IMR-90 (cell line): Measurements from ENCODE around the gene PTGDR2. TPM values are rescaled to one million over a fixed set of nuclear protein-coding genes. Genes with fewer than 3 reads are reported as not detected.

Experiments
- ATAC-seq: fragments of 200-7000 bp; cut with Tn5 transposase; 2 replicates; pipeline ENCODE4 v1.9.1; 2020; ENCODE audit warnings: low read depth, mild to moderate bottlenecking, moderate library complexity
- BruUV-seq: library from RNA; stranded (reverse); fragments of 400-500 nt; replicated peaks from 2 replicates; lab custom pipeline; 2021; lab: Mats Ljungman, UMichigan
- CTCF ChIA-PET: fragments of 300-600 bp; formaldehyde crosslinking; extraction: SDS; loops from one replicate; lab custom pipeline; 2021; ENCODE audit warnings: antibody characterized with exemption; lab: Yijun Ruan, JAX
- POLR2A ChIA-PET: fragments of 300-600 bp; sonication (Branson Sonifier 250); formaldehyde crosslinking; loops from one replicate; lab custom pipeline; 2022; ENCODE audit warnings: antibody characterized with exemption; ENCODE audit not compliant: unreplicated experiment; lab: Charles Lee
- DNase-seq: peaks from one replicate; pipeline ENCODE4 v3.0.0; 2013
- H2AFZ ChIP-seq: replicated peaks from 2 replicates; pipeline ENCODE3; 2013; ENCODE audit warnings: low read length, mild to moderate bottlenecking; ENCODE audit not compliant: poor library complexity
- H2AK5ac ChIP-seq: 2 replicates; pipeline ENCODE4 v1.6.1; 2013; ENCODE audit warnings: low read depth, low read length, inconsistent platforms
- H2AK9ac ChIP-seq: replicated peaks from 2 replicates; pipeline ENCODE3; 2013; ENCODE audit warnings: mild to moderate bottlenecking, low read depth, low read length, moderate library complexity; ENCODE audit not compliant: poor library complexity
- H2BK120ac ChIP-seq: 2 replicates; pipeline ENCODE4 v1.6.1; 2013; ENCODE audit warnings: low read depth, low read length, inconsistent platforms
- H2BK15ac ChIP-seq: 3 replicates; pipeline ENCODE4 v1.6.1; 2013; ENCODE audit warnings: low read depth, low read length, inconsistent platforms
- H2BK20ac ChIP-seq: 2 replicates; pipeline ENCODE4 v1.6.1; 2013; ENCODE audit warnings: low read depth, mild to moderate bottlenecking, inconsistent platforms, low read length, moderate library complexity
- H2BK5ac ChIP-seq: 2 replicates; pipeline ENCODE4 v1.6.1; 2013; ENCODE audit warnings: mild to moderate bottlenecking, low read depth, low read length, inconsistent platforms; ENCODE audit not compliant: poor library complexity, severe bottlenecking
- H3K14ac ChIP-seq: replicated peaks from 2 replicates; pipeline ENCODE4 v1.6.1; 2013; ENCODE audit warnings: low read depth, low read length, inconsistent platforms
- H3K18ac ChIP-seq: 2 replicates; pipeline ENCODE4 v1.6.1; 2013; ENCODE audit warnings: low read depth, low read length, control low read depth
- H3K23ac ChIP-seq: 2 replicates; pipeline ENCODE4 v1.6.1; 2013; ENCODE audit warnings: low read depth, low read length, inconsistent platforms
- H3K27ac ChIP-seq: 2 replicates; pipeline ENCODE4 v1.5.1; 2013; ENCODE audit warnings: mild to moderate bottlenecking, control low read depth, low read length; ENCODE audit not compliant: insufficient read depth
- H3K27me3 ChIP-seq: 2 replicates; pipeline ENCODE4 v1.6.1; 2013; ENCODE audit warnings: low read length; ENCODE audit not compliant: control insufficient read depth, insufficient read depth
- H3K36me3 ChIP-seq: 2 replicates; pipeline ENCODE4 v1.6.1; 2013; ENCODE audit warnings: low read length, mixed read lengths; ENCODE audit not compliant: control insufficient read depth, insufficient read depth
- H3K4ac ChIP-seq: 2 replicates; pipeline ENCODE4 v1.6.1; 2013; ENCODE audit warnings: low read depth, low read length, inconsistent platforms
- H3K4me1 ChIP-seq: 2 replicates; pipeline ENCODE4 v1.6.1; 2013; ENCODE audit warnings: low read length, mixed read lengths; ENCODE audit not compliant: control insufficient read depth, insufficient read depth
- H3K4me2 ChIP-seq: 2 replicates; pipeline ENCODE4 v1.6.1; 2013; ENCODE audit warnings: low read depth, mild to moderate bottlenecking, control low read depth, low read length, moderate library complexity
- H3K4me3 ChIP-seq: 2 replicates; pipeline ENCODE4 v1.5.1; 2013; ENCODE audit warnings: low read depth, mild to moderate bottlenecking, control low read depth, low read length, moderate library complexity; ENCODE audit not compliant: insufficient read depth
- H3K56ac ChIP-seq: 2 replicates; pipeline ENCODE4 v1.6.1; 2013; ENCODE audit warnings: low read length, inconsistent platforms; ENCODE audit not compliant: insufficient read depth; ENCODE audit errors: extremely low read depth
- H3K79me1 ChIP-seq, 2 experiments: 2 replicates each; pipeline ENCODE4 v1.6.1; 2013; ENCODE audit warnings: low read length in 2 of 2, inconsistent platforms in 1 of 2, low read depth in 1 of 2
- H3K9ac ChIP-seq: 2 replicates; pipeline ENCODE4 v1.6.1; 2013; ENCODE audit warnings: low read depth, low read length, control low read depth
- H3K9me1 ChIP-seq: 2 replicates; pipeline ENCODE4 v1.6.1; 2013; ENCODE audit warnings: low read length, inconsistent platforms; ENCODE audit not compliant: insufficient read depth
- H3K9me3 ChIP-seq: 2 replicates; pipeline ENCODE4 v1.6.1; 2013; ENCODE audit warnings: low read length; ENCODE audit not compliant: control insufficient read depth, insufficient read depth
- H4K20me1 ChIP-seq: 2 replicates; pipeline ENCODE4 v1.6.1; 2013; ENCODE audit warnings: low read length, inconsistent platforms; ENCODE audit not compliant: insufficient read depth
- H4K5ac ChIP-seq: 2 replicates; pipeline ENCODE4 v1.6.1; 2013; ENCODE audit warnings: mild to moderate bottlenecking, low read depth, low read length, control low read depth
- H4K8ac ChIP-seq, 2 experiments: 2 replicates each; pipeline ENCODE4 v1.6.1; 2013; ENCODE audit warnings: low read depth in 2 of 2, low read length in 2 of 2, control low read depth in 1 of 2, inconsistent platforms in 1 of 2
- H4K91ac ChIP-seq: 2 replicates; pipeline ENCODE4 v1.6.1; 2013; ENCODE audit warnings: low read depth, low read length, inconsistent platforms; ENCODE audit not compliant: insufficient read depth
- BHLHE40 ChIP-seq: fragments of 150-350 bp; IDR thresholded peaks from 2 replicates; pipeline ENCODE4 v1.6.1; 2016; ENCODE audit warnings: mild to moderate bottlenecking, low read depth, low read length
- CEBPB ChIP-seq: IDR thresholded peaks from 2 replicates; pipeline ENCODE4 v1.6.1; 2012; ENCODE audit warnings: low read depth, low read length, improper control_type of control experiment
- CHD1 ChIP-seq: IDR thresholded peaks from 2 replicates; pipeline ENCODE4 v1.6.1; 2012; ENCODE audit warnings: low read depth, low read length, improper control_type of control experiment
- FOS ChIP-seq: fragments of 150-350 bp; IDR thresholded peaks from 2 replicates; pipeline ENCODE4 v1.6.1; 2016; ENCODE audit warnings: low read depth, low read length
- MAFK ChIP-seq: IDR thresholded peaks from 2 replicates; pipeline ENCODE4 v1.6.1; 2012; ENCODE audit warnings: low read depth, low read length, improper control_type of control experiment
- MAZ ChIP-seq: IDR thresholded peaks from 2 replicates; pipeline ENCODE4 v1.6.1; 2012; ENCODE audit warnings: low read depth, mild to moderate bottlenecking, low read length, improper control_type of control experiment, moderate library complexity, borderline replicate concordance
- MXI1 ChIP-seq: IDR thresholded peaks from 2 replicates; pipeline ENCODE4 v1.6.1; 2012; ENCODE audit warnings: low read depth, mild to moderate bottlenecking, low read length, moderate library complexity, borderline replicate concordance
- NFE2L2 ChIP-seq: fragments of 150-350 bp; IDR thresholded peaks from 2 replicates; pipeline ENCODE4 v1.6.1; 2016; ENCODE audit warnings: low read depth, mild to moderate bottlenecking, low read length
- RCOR1 ChIP-seq: IDR thresholded peaks from 2 replicates; pipeline ENCODE4 v1.6.1; 2012; ENCODE audit warnings: mild to moderate bottlenecking, low read length, improper control_type of control experiment; ENCODE audit not compliant: insufficient replicate concordance
- RFX5 ChIP-seq: IDR thresholded peaks from 2 replicates; pipeline ENCODE4 v1.8.0; 2012; ENCODE audit warnings: low read depth, mild to moderate bottlenecking, low read length, moderate library complexity
- SMC3 ChIP-seq: fragments of 150-350 bp; IDR thresholded peaks from 2 replicates; pipeline ENCODE4 v1.6.1; 2016; ENCODE audit warnings: low read depth, mild to moderate bottlenecking, antibody characterized with exemption, low read length, moderate library complexity
- WGBS, 2 experiments: methylation state at CpG; one replicate each; pipeline versions ENCODE4 v1.1.5 to v1.1.7; 2013; ENCODE audit warnings: missing lambda C conversion rate in 2 of 2; ENCODE audit not compliant: insufficient read length in 1 of 2; ENCODE audit errors: extremely low coverage in 2 of 2; 5-methylcytosine and 5-hydroxymethylcytosine counted together
- dilution Hi-C: fragments of 300-500 bp; cut with HindIII; formaldehyde crosslinking; loops from one replicate; pipeline ENCODE4 v1.14.3; 2018; ENCODE audit warnings: low sequenced_read_pairs; ENCODE audit not compliant: unreplicated experiment
- in situ Hi-C: fragments of 300-500 bp; cut with MboI; formaldehyde crosslinking; loops from 3 replicates; pipeline ENCODE4 v1.14.3; 2019; ENCODE audit warnings: low sequenced_read_pairs, inconsistent platforms, mixed read lengths
- intact Hi-C: fragments of 100-400 bp; cut with micrococcal nuclease; formaldehyde crosslinking; loops from 2 replicates; pipeline ENCODE4 v1.10.0; 2022
- polyA plus RNA-seq, 3 experiments: library from polyadenylated mRNA; depleted of rRNA; stranded (reverse); fragments of >200 nt; gene quantifications; 2 replicates each; pipeline ENCODE4 v1.2.3, GENCODE V29; 2012; ENCODE audit warnings: low replicate concordance in 1 of 3
- total RNA-seq: library from RNA; depleted of rRNA; stranded (reverse); fragments of >200 nt; gene quantifications from 2 replicates; pipeline ENCODE4 v1.2.3, GENCODE V29; 2012
- TF ChIP-seq, protein P1 (sequence below): fragments of 150-350 bp; IDR thresholded peaks from 2 replicates; pipeline ENCODE4 v1.6.1; 2017; ENCODE audit warnings: mild to moderate bottlenecking, antibody characterized with exemption, low read length, low read depth
- TF ChIP-seq, protein P2 (sequence below): conservative IDR thresholded peaks from 2 replicates; pipeline ENCODE4 v1.5.1; 2012; ENCODE audit warnings: mild to moderate bottlenecking, low read depth, low read length, improper control_type of control experiment

Gene PTGDR2
- total and polyA plus RNA-seq, 2 of the 4 experiments (the other 2 are of a cell fraction), result under 0.01 to 0.12 TPM

DNA sequence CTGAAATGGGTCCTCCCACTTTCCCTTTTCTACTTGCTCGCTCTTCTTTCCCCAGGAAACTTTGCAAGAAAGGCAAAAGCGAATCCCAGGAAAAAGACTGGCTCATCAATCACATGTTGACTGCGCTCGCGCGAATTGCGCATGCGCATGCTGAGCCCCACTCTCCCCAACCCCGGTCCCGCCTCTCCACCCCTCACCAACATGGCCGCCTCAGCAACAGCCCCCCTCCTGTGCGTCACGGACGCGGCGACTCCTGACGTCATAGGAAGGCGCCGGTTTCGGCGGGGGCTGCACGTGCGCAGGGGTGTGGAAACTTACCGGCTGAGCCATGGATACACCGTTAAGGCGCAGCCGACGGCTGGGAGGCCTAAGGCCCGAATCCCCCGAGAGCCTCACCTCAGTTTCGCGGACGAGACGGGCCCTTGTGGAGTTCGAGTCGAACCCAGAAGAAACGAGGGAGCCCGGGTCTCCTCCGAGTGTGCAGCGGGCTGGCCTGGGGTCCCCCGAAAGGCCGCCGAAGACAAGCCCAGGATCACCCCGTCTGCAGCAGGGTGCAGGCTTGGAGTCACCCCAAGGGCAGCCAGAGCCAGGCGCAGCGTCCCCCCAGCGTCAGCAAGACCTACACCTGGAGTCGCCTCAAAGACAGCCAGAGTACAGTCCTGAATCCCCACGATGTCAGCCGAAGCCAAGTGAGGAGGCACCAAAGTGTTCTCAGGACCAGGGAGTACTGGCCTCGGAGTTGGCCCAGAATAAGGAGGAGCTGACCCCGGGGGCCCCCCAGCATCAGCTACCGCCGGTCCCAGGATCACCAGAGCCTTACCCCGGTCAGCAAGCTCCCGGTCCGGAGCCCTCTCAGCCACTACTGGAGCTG, 13.7 kb downstream of the PTGDR2 start, which contains the start of gene CCDC86:
Gene CCDC86, plus strand, starts transcription at position 317 of the 871 bp plus-strand sequence. Its CDS starts 12 bp downstream, at position 329.
- Histone ChIP-seq H3K4me2 (peak within 1 kb of the TSS; percentile 75), H3K79me1 (peaks cover 19 to 48% of the 10 kb centered on the region in 2 experiments), H3K14ac (peak within 1 kb of the TSS; percentile 53), H3K27me3 (peaks cover 9% of the 10 kb centered on the region), H3K4me1 (peaks cover 25% of the 10 kb centered on the region), H3K4me3 (peak within 1 kb of the TSS; percentile 69), H2BK20ac (peak within 1 kb of the TSS; percentile 23; the same call in 1 of the 2 replicates), H3K56ac (peak within 1 kb of the TSS; percentile 38; the same call in 1 of the 2 replicates), H3K27ac (peak within 1 kb of the TSS; percentile 64), H4K5ac (peak within 1 kb of the TSS; percentile 90), H4K91ac (peak within 1 kb of the TSS; percentile 63), H2AK5ac (peak within 1 kb of the TSS; percentile 71), H2AK9ac (peak within 1 kb of the TSS; percentile 97), H2BK5ac (peak within 1 kb of the TSS; percentile 68), H4K20me1 (0 out of 2 replicates have a peak, but pooled peaks cover 12% of the 10 kb centered on the region), H2BK15ac (peak within 1 kb of the TSS; percentile 31; the same call in 1 of the 3 replicates), H4K8ac (peak within 1 kb of the TSS; percentile 82 to 95), H3K36me3 (peaks cover 2% of the 10 kb centered on the region), H3K9me3 (no peaks in the 10 kb centered on the region), H3K18ac (peak within 1 kb of the TSS; percentile 83), H3K9ac (peak within 1 kb of the TSS; percentile 70), H2AFZ (peak within 1 kb of the TSS; percentile 98), H3K23ac (peak within 1 kb of the TSS; percentile 41; the same call in 1 of the 2 replicates), H2BK120ac (peak within 1 kb of the TSS; percentile 80), H3K4ac (peak within 1 kb of the TSS; percentile 76), H3K9me1 (peaks cover 11% of the 10 kb centered on the region)
- dilution Hi-C loops (no loop called here), intact Hi-C loops (no loop called here), in situ Hi-C loops (no loop called here)
- CTCF ChIA-PET, result interaction anchor here (1.4 to 1.9 kb wide), 2 partner anchors 11 to 45 kb away, joined by 3 to 9 read pairs; no protein-coding TSS in a partner anchor
- ATAC-seq (peak; percentile 90), DNase-seq (peak; percentile 94)
- WGBS, 2 experiments, result 1% methylated on average over 24 of the region's 57 CpGs; no CpG with 5 or more reads in 1 of the 2 experiments
- POLR2A ChIA-PET, result no interaction called here
- no TSS peak for BruUV-seq
- no peak for TF ChIP-seq RCOR1
- TF ChIP-seq BHLHE40, result peak; percentile 100
- no peak for TF ChIP-seq CHD1
- 0 out of 2 replicates have a peak, but pooled peaks have one; percentile 10 for TF ChIP-seq CEBPB
- TF ChIP-seq, protein P1, sequence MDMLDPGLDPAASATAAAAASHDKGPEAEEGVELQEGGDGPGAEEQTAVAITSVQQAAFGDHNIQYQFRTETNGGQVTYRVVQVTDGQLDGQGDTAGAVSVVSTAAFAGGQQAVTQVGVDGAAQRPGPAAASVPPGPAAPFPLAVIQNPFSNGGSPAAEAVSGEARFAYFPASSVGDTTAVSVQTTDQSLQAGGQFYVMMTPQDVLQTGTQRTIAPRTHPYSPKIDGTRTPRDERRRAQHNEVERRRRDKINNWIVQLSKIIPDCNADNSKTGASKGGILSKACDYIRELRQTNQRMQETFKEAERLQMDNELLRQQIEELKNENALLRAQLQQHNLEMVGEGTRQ, result peak; percentile 85
- peak; percentile 100 for TF ChIP-seq MXI1
- TF ChIP-seq, protein P2, sequence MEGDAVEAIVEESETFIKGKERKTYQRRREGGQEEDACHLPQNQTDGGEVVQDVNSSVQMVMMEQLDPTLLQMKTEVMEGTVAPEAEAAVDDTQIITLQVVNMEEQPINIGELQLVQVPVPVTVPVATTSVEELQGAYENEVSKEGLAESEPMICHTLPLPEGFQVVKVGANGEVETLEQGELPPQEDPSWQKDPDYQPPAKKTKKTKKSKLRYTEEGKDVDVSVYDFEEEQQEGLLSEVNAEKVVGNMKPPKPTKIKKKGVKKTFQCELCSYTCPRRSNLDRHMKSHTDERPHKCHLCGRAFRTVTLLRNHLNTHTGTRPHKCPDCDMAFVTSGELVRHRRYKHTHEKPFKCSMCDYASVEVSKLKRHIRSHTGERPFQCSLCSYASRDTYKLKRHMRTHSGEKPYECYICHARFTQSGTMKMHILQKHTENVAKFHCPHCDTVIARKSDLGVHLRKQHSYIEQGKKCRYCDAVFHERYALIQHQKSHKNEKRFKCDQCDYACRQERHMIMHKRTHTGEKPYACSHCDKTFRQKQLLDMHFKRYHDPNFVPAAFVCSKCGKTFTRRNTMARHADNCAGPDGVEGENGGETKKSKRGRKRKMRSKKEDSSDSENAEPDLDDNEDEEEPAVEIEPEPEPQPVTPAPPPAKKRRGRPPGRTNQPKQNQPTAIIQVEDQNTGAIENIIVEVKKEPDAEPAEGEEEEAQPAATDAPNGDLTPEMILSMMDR, result no peak
- TF ChIP-seq MAFK, result no peak
- 0 out of 2 replicates have a peak, but pooled peaks have one; percentile 19 for TF ChIP-seq NFE2L2
- TF ChIP-seq MAZ, result peak; percentile 100
- no peak for TF ChIP-seq RFX5
- TF ChIP-seq SMC3, result no peak
- peak; percentile 47; the same call in 1 of the 2 replicates for TF ChIP-seq FOS
